Lung (tissue), 12 donors: ENCODE results near the gene TMEM184C. TPM values are rescaled to one million over a fixed set of nuclear protein-coding genes. Genes with fewer than 3 reads are reported as not detected.
A peak's percentile ranks its signal among the peaks of the same experiment; 100 is the strongest.

Source experiments
- ATAC-seq: fragments of 200-7000 bp; cut with Tn5 transposase; one replicate; pipeline ENCODE4 v1.9.1; 2020; ENCODE audit warnings: moderate number of reproducible peaks; ENCODE audit not compliant: insufficient read depth, low FRiP score
- DNase-seq, 3 donors: peaks; one replicate each; pipeline ENCODE4 v3.0.0-alpha.2; 2013 to 2017
- H3K27ac ChIP-seq, 2 donors: one replicate each; pipeline ENCODE4 v1.5.1; 2013; ENCODE audit warnings: mild to moderate bottlenecking in 2 of 2, moderate library complexity in 2 of 2, control low read depth in 1 of 2, inconsistent platforms in 1 of 2, low read depth in 1 of 2, low read length in 1 of 2
- H3K27me3 ChIP-seq, 3 donors: one replicate each; pipeline ENCODE4 v1.5.1; 2013; ENCODE audit warnings: low read length in 2 of 3; ENCODE audit not compliant: control insufficient read depth in 3 of 3, insufficient read depth in 3 of 3
- H3K36me3 ChIP-seq, 4 donors: one replicate each; pipeline ENCODE4 v1.5.1; 2013; ENCODE audit warnings: low read length in 4 of 4, mild to moderate bottlenecking in 1 of 4, moderate library complexity in 1 of 4; ENCODE audit not compliant: control insufficient read depth in 4 of 4, insufficient read depth in 4 of 4
- H3K4me1 ChIP-seq, 5 donors: one replicate each; pipeline ENCODE4 v1.5.1; 2013; ENCODE audit warnings: low read length in 5 of 5, mild to moderate bottlenecking in 2 of 5, moderate library complexity in 1 of 5; ENCODE audit not compliant: control insufficient read depth in 5 of 5, insufficient read depth in 5 of 5
- H3K4me3 ChIP-seq: one replicate; pipeline ENCODE4 v1.5.1; 2013; ENCODE audit warnings: mild to moderate bottlenecking, control low read depth, moderate library complexity
- H3K9ac ChIP-seq, 2 donors: one replicate each; pipeline ENCODE4 v1.5.1; 2013; ENCODE audit warnings: low read length in 2 of 2, control low read depth in 1 of 2; ENCODE audit not compliant: insufficient read depth in 1 of 2
- H3K9me3 ChIP-seq, 4 donors: one replicate each; pipeline ENCODE4 v1.5.1; 2013; ENCODE audit warnings: low read length in 3 of 4, mild to moderate bottlenecking in 1 of 4, moderate library complexity in 1 of 4; ENCODE audit not compliant: control insufficient read depth in 4 of 4, insufficient read depth in 3 of 4
- WGBS, 2 donors: extraction: QIAGEN DNeasy Blood & Tissue Kit; methylation state at CpG; one replicate each; pipeline ENCODE4 v1.1.7; 2013; 5-methylcytosine and 5-hydroxymethylcytosine counted together
- polyA plus RNA-seq, 2 donors: library from polyadenylated mRNA; stranded (reverse); fragments of 200-250 nt; gene quantifications; one replicate each; pipeline ENCODE4 v1.2.1, GENCODE V29; 2013
- total RNA-seq, 2 donors: library from RNA; depleted of rRNA in 1 of 2; stranded (reverse); fragments of >200 nt in 1 of 2; gene quantifications; one replicate each; pipeline ENCODE4 v1.2.1, GENCODE V29; 2014 to 2021
- TF ChIP-seq, protein P1 (sequence below): IDR thresholded peaks from 2 replicates; pipeline ENCODE4 v1.5.1; 2012; ENCODE audit warnings: mild to moderate bottlenecking; ENCODE audit errors: control extremely low read depth, extremely low read depth
- donor health status: control.
- donor health status: control.
- donor health status: Bipolar disorder and iron deficiency.
- donor health status: healthy.
- donor health status: DM: yes; HTN: yes; CAD: no.

The TMEM184C gene
- total and polyA plus RNA-seq, 4 donors = 4.3 to 33.7 (median 23.8) TPM

DNA sequence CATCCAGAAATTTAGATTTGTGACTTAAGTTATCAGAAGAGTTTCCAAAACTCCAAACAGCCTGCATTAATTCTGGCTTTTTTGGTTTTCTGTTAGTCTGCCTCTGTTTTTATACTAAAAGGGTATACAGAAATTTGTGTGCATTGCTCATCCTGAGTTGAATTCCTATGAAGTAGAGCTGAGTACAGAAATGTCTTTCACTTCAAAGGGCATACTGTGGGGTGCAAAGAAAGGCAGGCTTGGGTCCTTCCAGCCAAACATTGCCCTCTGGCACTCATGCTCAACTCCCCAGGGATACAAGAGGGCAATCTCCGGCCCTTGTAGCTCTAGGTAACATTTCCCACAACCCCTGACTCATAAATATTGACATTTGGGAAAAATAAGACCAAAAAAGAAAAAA is 27.6 kb upstream of the TMEM184C start:
- Histone ChIP-seq H3K9ac (peak overlapping the region in 1 of 2 donors; percentile 7), H3K9me3 (peaks cover 0 to 1% (median 0%) of the 10 kb centered on the region in 4 donors), H3K27ac (no peak overlapping the region), H3K27me3 (no peaks in the 10 kb centered on the region), H3K4me1 (peaks cover 0 to 23% (median 4%) of the 10 kb centered on the region in 5 donors), H3K4me3 (no peak overlapping the region), H3K36me3 (no peaks in the 10 kb centered on the region)
- DNase-seq (peak in 2 of 3 donors; percentile 22 to 33), ATAC-seq (no peak)
- WGBS, 2 donors = 68 to 97% methylated on average over 1 of the region's 1 CpG
- TF ChIP-seq, protein P1, sequence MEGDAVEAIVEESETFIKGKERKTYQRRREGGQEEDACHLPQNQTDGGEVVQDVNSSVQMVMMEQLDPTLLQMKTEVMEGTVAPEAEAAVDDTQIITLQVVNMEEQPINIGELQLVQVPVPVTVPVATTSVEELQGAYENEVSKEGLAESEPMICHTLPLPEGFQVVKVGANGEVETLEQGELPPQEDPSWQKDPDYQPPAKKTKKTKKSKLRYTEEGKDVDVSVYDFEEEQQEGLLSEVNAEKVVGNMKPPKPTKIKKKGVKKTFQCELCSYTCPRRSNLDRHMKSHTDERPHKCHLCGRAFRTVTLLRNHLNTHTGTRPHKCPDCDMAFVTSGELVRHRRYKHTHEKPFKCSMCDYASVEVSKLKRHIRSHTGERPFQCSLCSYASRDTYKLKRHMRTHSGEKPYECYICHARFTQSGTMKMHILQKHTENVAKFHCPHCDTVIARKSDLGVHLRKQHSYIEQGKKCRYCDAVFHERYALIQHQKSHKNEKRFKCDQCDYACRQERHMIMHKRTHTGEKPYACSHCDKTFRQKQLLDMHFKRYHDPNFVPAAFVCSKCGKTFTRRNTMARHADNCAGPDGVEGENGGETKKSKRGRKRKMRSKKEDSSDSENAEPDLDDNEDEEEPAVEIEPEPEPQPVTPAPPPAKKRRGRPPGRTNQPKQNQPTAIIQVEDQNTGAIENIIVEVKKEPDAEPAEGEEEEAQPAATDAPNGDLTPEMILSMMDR = no peak

DNA sequence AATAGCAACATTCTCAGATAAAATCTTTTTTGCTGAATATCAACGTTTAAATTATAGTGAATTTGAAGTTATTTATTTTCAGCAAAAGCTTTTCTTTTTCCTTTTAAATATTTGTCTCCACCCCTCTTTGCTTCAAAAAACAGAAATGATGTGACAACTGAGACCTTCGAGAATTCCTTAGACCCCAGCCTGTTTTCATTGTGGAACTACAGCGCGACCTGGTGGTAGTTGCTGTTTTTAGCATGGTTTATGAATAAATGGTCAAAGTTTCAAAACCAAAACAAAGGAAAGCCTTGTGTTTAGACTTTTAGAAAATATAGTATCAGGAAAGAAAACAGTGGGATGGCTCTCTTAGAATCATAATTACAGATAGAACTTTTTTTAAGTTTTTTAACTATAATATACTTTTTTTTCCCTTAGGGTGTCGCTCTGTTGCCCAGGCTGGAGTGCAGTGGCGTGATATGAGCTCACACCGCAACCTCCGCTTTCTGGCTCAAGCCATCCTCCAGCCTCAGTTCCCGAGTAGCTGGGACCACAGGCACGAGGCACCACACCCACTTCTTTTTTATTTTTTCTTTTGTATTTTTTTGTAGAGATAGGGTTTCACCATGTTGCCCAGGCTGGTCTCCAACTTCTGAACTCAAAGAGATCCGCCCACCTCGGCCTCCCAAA is 26.8 kb upstream of the TMEM184C start:
- no peaks in the 10 kb centered on the region for H3K27me3 ChIP-seq
- ATAC-seq (no peak), DNase-seq (peak; percentile 85 to 94 (median 94))
- H3K9me3 ChIP-seq = no peaks in the 10 kb centered on the region
- 48 to 50% methylated on average over 12 of the region's 12 CpGs for WGBS, 2 donors
- TF ChIP-seq, protein P1 = peak; percentile 37
- no peak overlapping the region for H3K27ac ChIP-seq
- H3K4me3 ChIP-seq = no peak overlapping the region
- peaks cover 0 to 23% (median 4%) of the 10 kb centered on the region in 5 donors for H3K4me1 ChIP-seq
- no peak overlapping the region for H3K9ac ChIP-seq
- H3K36me3 ChIP-seq = no peaks in the 10 kb centered on the region

DNA sequence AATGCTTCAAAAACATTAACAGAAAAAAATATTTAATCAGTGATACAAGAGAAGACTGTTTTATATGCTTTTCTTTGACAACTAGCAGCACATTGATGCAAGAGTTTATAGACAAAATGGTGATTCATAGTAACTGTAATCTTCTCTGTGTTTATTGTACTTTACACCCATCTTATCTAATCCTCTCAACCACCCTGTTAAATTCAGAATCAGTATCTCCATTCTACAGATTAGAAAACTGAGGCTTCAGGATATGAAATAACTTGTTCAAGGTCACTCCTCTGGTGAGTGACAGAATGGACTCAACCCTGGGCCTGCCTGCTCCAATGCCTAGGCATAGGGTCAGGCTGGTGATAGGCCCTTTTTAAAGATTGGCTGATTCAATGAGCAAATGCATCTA is 26.1 kb upstream of the TMEM184C start:
- DNase-seq (no peak), ATAC-seq (no peak)
- TF ChIP-seq, protein P1 = no peak
- no peak overlapping the region for H3K9ac ChIP-seq
- H3K27ac ChIP-seq = no peak overlapping the region
- no peaks in the 10 kb centered on the region for H3K9me3 ChIP-seq
- no peak overlapping the region for H3K4me3 ChIP-seq
- H3K27me3 ChIP-seq = no peaks in the 10 kb centered on the region
- H3K4me1 ChIP-seq = peaks cover 0 to 19% (median 4%) of the 10 kb centered on the region in 5 donors
- no peaks in the 10 kb centered on the region for H3K36me3 ChIP-seq

DNA sequence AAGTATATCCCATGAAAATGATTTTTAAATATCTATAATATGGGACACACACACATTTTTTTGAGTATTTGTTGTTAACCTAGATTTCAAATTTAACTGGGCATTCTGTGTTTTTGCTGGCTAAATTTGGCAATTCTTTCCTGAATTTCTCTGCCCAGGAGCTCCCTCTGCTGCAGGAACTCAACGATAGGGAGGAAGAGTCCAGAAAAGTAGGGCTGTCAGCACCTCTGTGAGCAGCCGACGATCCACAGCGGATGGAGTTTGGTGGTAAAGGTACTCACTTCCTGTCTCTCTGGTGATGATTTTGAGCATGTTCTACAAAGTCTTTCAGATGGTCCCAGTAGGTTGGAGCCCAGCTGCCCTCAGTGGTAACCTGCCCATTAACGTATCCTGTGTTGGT is 23.1 kb upstream of the TMEM184C start:
- Histone ChIP-seq H3K36me3 (no peaks in the 10 kb centered on the region), H3K9me3 (no peaks in the 10 kb centered on the region), H3K4me3 (no peak overlapping the region), H3K27ac (no peak overlapping the region), H3K9ac (no peak overlapping the region), H3K4me1 (peaks cover 0 to 9% (median 0%) of the 10 kb centered on the region in 5 donors), H3K27me3 (no peaks in the 10 kb centered on the region)
- TF ChIP-seq, protein P1 = no peak
- DNase-seq = no peak
- ATAC-seq = no peak
- WGBS, 2 donors = 63 to 66% methylated on average over 5 of the region's 5 CpGs
